Smooth muscle cell (in vitro differentiated cells): ENCODE data around the gene MAPKAPK2. TPM values are rescaled to one million over a fixed set of nuclear protein-coding genes. Genes with fewer than 3 reads are reported as not detected.

Experiments used
- DNase-seq: peaks from one replicate; lab custom pipeline; 2025; ENCODE audit not compliant: unreplicated experiment; lab: John Stamatoyannopoulos, UW
- H2AFZ ChIP-seq: fragments of 200-600 bp; sonication (generic); 2 replicates; pipeline ENCODE4 v1.6.0; 2016; ENCODE audit warnings: antibody characterized with exemption, low read depth, mild to moderate bottlenecking
- H3F3A ChIP-seq: fragments of 200-600 bp; sonication (generic); 2 replicates; pipeline ENCODE4 v1.6.0; 2017; ENCODE audit warnings: antibody characterized with exemption, low read depth
- H3K27ac ChIP-seq: fragments of 200-600 bp; sonication (generic); 2 replicates; pipeline ENCODE4 v1.5.1; 2016; ENCODE audit warnings: low read depth, mild to moderate bottlenecking
- H3K27me3 ChIP-seq: fragments of 200-600 bp; sonication (generic); 2 replicates; pipeline ENCODE4 v1.6.1; 2016; ENCODE audit warnings: low read depth, mild to moderate bottlenecking
- H3K36me3 ChIP-seq: fragments of 200-600 bp; sonication (generic); 2 replicates; pipeline ENCODE4 v1.5.1; 2016; ENCODE audit warnings: low read depth
- H3K4me1 ChIP-seq: fragments of 200-600 bp; sonication (generic); 2 replicates; pipeline ENCODE4 v1.5.1; 2016; ENCODE audit warnings: low read depth
- H3K4me2 ChIP-seq: fragments of 200-600 bp; sonication (generic); 2 replicates; pipeline ENCODE4 v1.6.0; 2016; ENCODE audit warnings: mild to moderate bottlenecking
- H3K4me3 ChIP-seq: fragments of 200-600 bp; sonication (generic); 2 replicates; pipeline ENCODE4 v1.5.1; 2016; ENCODE audit warnings: mild to moderate bottlenecking
- H3K79me2 ChIP-seq: fragments of 200-600 bp; sonication (generic); 2 replicates; pipeline ENCODE4 v1.6.0; 2016; ENCODE audit warnings: low read depth, mild to moderate bottlenecking
- H3K9ac ChIP-seq: fragments of 200-600 bp; sonication (generic); 2 replicates; pipeline ENCODE4 v1.6.0; 2016; ENCODE audit warnings: low read depth
- H3K9me3 ChIP-seq: fragments of 200-600 bp; sonication (generic); replicated peaks from 2 replicates; pipeline ENCODE4 v1.5.1; 2016; ENCODE audit warnings: low read depth
- H4K20me1 ChIP-seq: fragments of 200-600 bp; sonication (generic); 2 replicates; pipeline ENCODE4 v1.6.0; 2016; ENCODE audit warnings: low read depth
- WGBS: methylation state at CpG from one replicate; pipeline ENCODE4 v1.1.7; 2016; ENCODE audit warnings: low lambda C conversion rate; 5-methylcytosine and 5-hydroxymethylcytosine counted together
- polyA plus RNA-seq: library from polyadenylated mRNA; unstranded; fragments of >200 nt; fragmentation: Nextera tagmentation; extraction: Ambion mirVana; gene quantifications from 2 replicates; pipeline ENCODE4 v1.2.1, GENCODE V29; 2016
- total RNA-seq: library from RNA; depleted of rRNA; stranded (reverse); fragments of >200 nt; gene quantifications from 2 replicates; pipeline ENCODE4 v1.2.3, GENCODE V29; 2014
- TF ChIP-seq, protein P1 (sequence below): fragments of 200-600 bp; sonication (generic); IDR thresholded peaks from 2 replicates; pipeline ENCODE4 v1.5.1; 2017; ENCODE audit warnings: borderline replicate concordance, mild to moderate bottlenecking, antibody characterized with exemption; ENCODE audit not compliant: insufficient read depth, poor library complexity, severe bottlenecking

MAPKAPK2 gene
- total and polyA plus RNA-seq, 2 experiments from 2014 or later = 14.3 to 40.9 TPM

DNA sequence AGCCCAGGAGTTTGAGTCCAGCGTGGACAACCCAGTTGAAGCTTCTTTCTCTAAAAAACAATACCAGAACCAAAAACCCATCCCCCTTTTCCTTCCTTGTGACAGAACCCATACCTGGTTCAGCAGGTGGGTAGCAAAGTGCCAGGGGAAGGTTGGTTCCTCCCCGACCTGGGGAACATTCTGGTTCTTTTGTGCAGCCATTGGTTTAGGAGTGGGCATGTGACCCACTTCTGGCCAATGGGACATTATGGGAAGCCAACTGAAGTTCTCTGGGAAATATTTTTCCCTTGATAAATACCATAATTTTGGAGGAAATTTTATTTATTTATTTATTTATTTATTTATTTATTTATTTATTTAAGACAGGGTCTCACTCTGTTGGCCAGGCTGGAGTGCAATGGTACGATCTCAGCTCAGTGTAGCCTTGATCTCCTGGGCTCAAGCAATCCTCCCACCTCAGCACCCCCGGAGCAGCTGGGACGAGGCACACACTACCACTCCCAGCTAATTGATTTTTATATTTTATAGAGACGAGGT is 15.8 kb upstream of the MAPKAPK2 start:
- H3K36me3 ChIP-seq = no peaks in the 10 kb centered on the region
- H4K20me1 ChIP-seq = no peaks in the 10 kb centered on the region
- no peaks in the 10 kb centered on the region for H3K9me3 ChIP-seq
- H2AFZ ChIP-seq = no peak overlapping the region
- TF ChIP-seq, protein P1, sequence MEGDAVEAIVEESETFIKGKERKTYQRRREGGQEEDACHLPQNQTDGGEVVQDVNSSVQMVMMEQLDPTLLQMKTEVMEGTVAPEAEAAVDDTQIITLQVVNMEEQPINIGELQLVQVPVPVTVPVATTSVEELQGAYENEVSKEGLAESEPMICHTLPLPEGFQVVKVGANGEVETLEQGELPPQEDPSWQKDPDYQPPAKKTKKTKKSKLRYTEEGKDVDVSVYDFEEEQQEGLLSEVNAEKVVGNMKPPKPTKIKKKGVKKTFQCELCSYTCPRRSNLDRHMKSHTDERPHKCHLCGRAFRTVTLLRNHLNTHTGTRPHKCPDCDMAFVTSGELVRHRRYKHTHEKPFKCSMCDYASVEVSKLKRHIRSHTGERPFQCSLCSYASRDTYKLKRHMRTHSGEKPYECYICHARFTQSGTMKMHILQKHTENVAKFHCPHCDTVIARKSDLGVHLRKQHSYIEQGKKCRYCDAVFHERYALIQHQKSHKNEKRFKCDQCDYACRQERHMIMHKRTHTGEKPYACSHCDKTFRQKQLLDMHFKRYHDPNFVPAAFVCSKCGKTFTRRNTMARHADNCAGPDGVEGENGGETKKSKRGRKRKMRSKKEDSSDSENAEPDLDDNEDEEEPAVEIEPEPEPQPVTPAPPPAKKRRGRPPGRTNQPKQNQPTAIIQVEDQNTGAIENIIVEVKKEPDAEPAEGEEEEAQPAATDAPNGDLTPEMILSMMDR = no peak
- H3K79me2 ChIP-seq = no peaks in the 10 kb centered on the region
- no peak for DNase-seq
- H3K9ac ChIP-seq = no peak overlapping the region
- H3K4me1 ChIP-seq = peaks cover 19% of the 10 kb centered on the region
- H3F3A ChIP-seq = no peaks in the 10 kb centered on the region
- H3K4me2 ChIP-seq = no peak overlapping the region
- WGBS = 89% methylated on average over 6 of the region's 6 CpGs
- H3K27ac ChIP-seq = no peak overlapping the region
- H3K27me3 ChIP-seq = peaks cover 18% of the 10 kb centered on the region
- H3K4me3 ChIP-seq = no peak overlapping the region

DNA sequence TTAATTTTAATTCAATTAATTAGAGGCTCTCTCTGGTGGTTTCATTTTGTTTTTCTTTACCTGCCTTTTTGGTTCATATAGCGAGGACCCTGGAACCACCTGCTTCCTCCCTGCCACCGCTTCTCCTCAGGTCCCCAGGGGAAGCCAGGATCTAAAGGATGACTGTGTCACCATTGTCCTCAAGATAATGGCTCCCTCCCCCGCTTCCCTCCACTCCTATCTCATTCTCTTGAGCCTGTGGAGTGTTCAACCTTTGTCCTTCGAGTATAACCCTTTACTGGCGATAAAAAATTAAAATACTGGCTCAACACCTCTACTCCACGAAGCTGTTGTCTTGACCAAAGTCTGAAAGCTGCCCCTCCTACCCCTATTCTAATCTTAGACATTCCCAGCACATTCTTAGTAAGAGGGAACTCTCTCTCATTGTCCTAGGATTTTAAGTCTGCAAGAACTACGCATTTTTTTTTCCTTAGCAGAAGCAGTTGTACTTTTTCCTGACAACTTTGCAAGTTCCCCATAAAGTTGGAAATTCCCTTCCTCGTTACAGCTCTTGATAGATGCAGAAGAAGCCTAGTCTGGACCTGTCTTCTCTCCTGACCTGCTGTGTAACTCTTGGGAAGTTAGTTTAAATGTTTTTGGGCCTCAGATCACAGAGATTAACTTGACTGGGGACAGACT is 12.6 kb upstream of the MAPKAPK2 start:
- peaks cover 2% of the 10 kb centered on the region for H3K27me3 ChIP-seq
- H3K27ac ChIP-seq = no peak overlapping the region
- no peak overlapping the region for H2AFZ ChIP-seq
- no peak overlapping the region for H3K4me3 ChIP-seq
- H3K79me2 ChIP-seq = no peaks in the 10 kb centered on the region
- no peaks in the 10 kb centered on the region for H3K9me3 ChIP-seq
- 67% methylated on average over 8 of the region's 8 CpGs for WGBS
- H4K20me1 ChIP-seq = no peaks in the 10 kb centered on the region
- H3F3A ChIP-seq = no peaks in the 10 kb centered on the region
- H3K36me3 ChIP-seq = no peaks in the 10 kb centered on the region
- no peak for DNase-seq
- H3K9ac ChIP-seq = no peak overlapping the region
- peaks cover 17% of the 10 kb centered on the region for H3K4me1 ChIP-seq
- TF ChIP-seq, protein P1 = no peak
- H3K4me2 ChIP-seq = no peak overlapping the region

DNA sequence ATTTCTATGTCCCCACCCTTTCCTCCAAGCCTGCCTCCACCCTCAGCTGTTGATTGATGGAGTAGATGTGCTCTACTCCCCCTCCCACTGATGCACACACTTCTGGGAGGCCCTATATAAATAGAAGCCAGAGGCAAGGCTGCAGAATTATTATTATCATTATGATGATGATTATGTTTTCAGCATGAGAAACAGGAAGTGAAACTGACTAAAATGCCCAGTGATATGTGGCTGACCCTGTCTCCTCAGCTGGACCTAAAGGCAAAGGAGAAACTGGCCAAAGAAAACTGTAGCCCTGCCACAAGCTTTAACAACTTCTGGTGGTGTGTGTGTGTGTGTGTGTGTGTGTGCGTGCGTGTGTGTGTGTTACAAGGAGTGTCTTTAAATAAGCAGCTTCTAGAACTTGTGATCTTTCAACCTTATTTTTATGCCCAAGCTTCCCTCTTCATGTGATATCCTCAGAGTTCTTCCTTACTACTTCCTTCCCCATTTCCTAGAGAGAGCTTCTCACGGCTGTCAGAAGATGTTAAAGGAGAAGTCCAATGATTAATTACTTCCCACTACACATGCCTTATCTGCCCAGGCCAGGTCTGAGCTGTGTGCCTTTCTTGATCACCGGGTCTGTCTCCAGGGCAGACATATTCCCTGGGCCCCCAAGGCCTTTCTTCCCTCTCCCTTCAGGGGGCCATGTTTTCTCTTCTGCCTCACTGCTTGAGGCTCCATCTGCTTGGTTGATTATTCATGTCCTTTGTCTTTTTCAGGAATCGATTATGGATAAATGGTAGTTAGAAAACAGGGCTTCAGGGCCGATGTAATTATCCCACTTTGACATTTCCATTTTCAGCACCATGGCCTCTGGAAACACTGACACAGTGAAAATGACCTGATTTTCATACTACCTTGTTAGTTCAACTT is 11.6 kb upstream of the MAPKAPK2 start:
- no peak for DNase-seq
- TF ChIP-seq, protein P1 = no peak
- H3K9me3 ChIP-seq = no peaks in the 10 kb centered on the region
- H4K20me1 ChIP-seq = no peaks in the 10 kb centered on the region
- 79% methylated on average over 6 of the region's 6 CpGs for WGBS
- H3K4me1 ChIP-seq = peaks cover 17% of the 10 kb centered on the region
- H3K27me3 ChIP-seq = no peaks in the 10 kb centered on the region
- H3K9ac ChIP-seq = no peak overlapping the region
- H3K36me3 ChIP-seq = no peaks in the 10 kb centered on the region
- no peak overlapping the region for H3K27ac ChIP-seq
- H3K4me2 ChIP-seq = no peak overlapping the region
- H3F3A ChIP-seq = no peaks in the 10 kb centered on the region
- no peaks in the 10 kb centered on the region for H3K79me2 ChIP-seq
- no peak overlapping the region for H2AFZ ChIP-seq
- no peak overlapping the region for H3K4me3 ChIP-seq
